HCT116 (cell line): Measurements from ENCODE around the gene ACAT2. TPM values are rescaled to one million over a fixed set of nuclear protein-coding genes. Genes with fewer than 3 reads are reported as not detected.

ENCODE experiments used
- ATAC-seq: fragments of 200-7000 bp; cut with Tn5 transposase; 2 replicates; pipeline ENCODE4 v1.9.1; 2020; ENCODE audit warnings: mild to moderate bottlenecking, moderate library complexity
- BruUV-seq: library from RNA; stranded (reverse); fragments of 400-500 nt; replicated peaks from 2 replicates; lab custom pipeline; 2021; lab: Mats Ljungman, UMichigan
- CTCF ChIA-PET: fragments of 300-600 bp; sonication (Branson Sonifier 250); formaldehyde crosslinking; loops from one replicate; lab custom pipeline; 2021; ENCODE audit warnings: antibody characterized with exemption; lab: Charles Lee
- POLR2A ChIA-PET: fragments of 300-600, 350-600 bp; sonication (Branson Sonifier 250); formaldehyde crosslinking; loops from one replicate; lab custom pipeline; 2021; ENCODE audit warnings: antibody characterized with exemption; lab: Charles Lee
- RAD21 ChIA-PET, 2 experiments: fragments of 300-600 bp; sonication (Branson Sonifier 250); formaldehyde crosslinking; loops; one replicate each; lab custom pipeline; 2023; ENCODE audit warnings: low total read pairs in 2 of 2; ENCODE audit not compliant: uncharacterized antibody in 2 of 2, unreplicated experiment in 2 of 2, low non-redundant PET in 1 of 2; lab: Charles Lee
- DNase-seq: peaks from one replicate; pipeline ENCODE4 v3.0.0-alpha.2; 2010; ENCODE audit warnings: low read depth, low spot score
- H2AFZ ChIP-seq: fragments of 200-600 bp; shearing (Covaris generic), sonication (generic); 2 replicates; pipeline ENCODE4 v1.6.1; 2017; ENCODE audit warnings: low read depth, mixed run types, mixed read lengths, antibody characterized with exemption, low read length; ENCODE audit not compliant: poor library complexity, severe bottlenecking
- H3K27ac ChIP-seq: 2 replicates; pipeline ENCODE4 v1.5.1; 2012; ENCODE audit warnings: low read depth, low read length
- H3K27me3 ChIP-seq: fragments of 200-600 bp; sonication (generic); 2 replicates; pipeline ENCODE4 v1.6.1; 2016; ENCODE audit warnings: mixed run types, low read length, mixed read lengths; ENCODE audit not compliant: insufficient read depth
- H3K36me3 ChIP-seq, 2 experiments: fragments of 200-500 bp in 1 of 2; fragments of 200-600 bp in 1 of 2; sonication (Bioruptor generic) in 1 of 2; sonication (generic) in 1 of 2; 2 replicates each; pipeline versions ENCODE4 v1.5.1 to v1.6.1; 2014 to 2016; ENCODE audit warnings: low read length in 2 of 2, inconsistent platforms in 1 of 2, mixed read lengths in 1 of 2, mixed run types in 1 of 2; ENCODE audit not compliant: insufficient read depth in 2 of 2, control insufficient read depth in 1 of 2
- H3K4me1 ChIP-seq, 2 experiments: fragments of 200-600 bp in 1 of 2; sonication (generic) in 1 of 2; 2 replicates each; pipeline versions ENCODE4 v1.5.1 to v1.6.1; 2012 to 2017; ENCODE audit warnings: low read length in 2 of 2, inconsistent platforms in 1 of 2, mild to moderate bottlenecking in 1 of 2, mixed read lengths in 1 of 2, mixed run types in 1 of 2, moderate library complexity in 1 of 2; ENCODE audit not compliant: insufficient read depth in 2 of 2, control insufficient read depth in 1 of 2
- H3K4me2 ChIP-seq: fragments of 200-600 bp; sonication (generic); 2 replicates; pipeline ENCODE4 v1.6.1; 2017; ENCODE audit warnings: mixed run types, low read length, mixed read lengths
- H3K4me3 ChIP-seq, 2 experiments: fragments of 200-600 bp in 1 of 2; sonication (generic) in 1 of 2; replicated peaks in 1 of 2; 2 replicates each; pipeline ENCODE4 v1.5.1; 2011 to 2016; ENCODE audit warnings: low read length in 2 of 2, control low read depth in 1 of 2, low read depth in 1 of 2, mild to moderate bottlenecking in 1 of 2, mixed read lengths in 1 of 2, mixed run types in 1 of 2
- H3K79me2 ChIP-seq: fragments of 200-600 bp; sonication (generic); 2 replicates; pipeline ENCODE4 v1.6.1; 2017; ENCODE audit warnings: mild to moderate bottlenecking, mixed run types, low read length, moderate library complexity, mixed read lengths; ENCODE audit not compliant: insufficient read depth
- H3K9ac ChIP-seq: fragments of 200-600 bp; sonication (generic); 2 replicates; pipeline ENCODE4 v1.6.1; 2016; ENCODE audit warnings: low read length, mixed read lengths
- H3K9me2 ChIP-seq: fragments of 200-600 bp; sonication (generic), shearing (Covaris generic); 2 replicates; pipeline ENCODE4 v1.6.1; 2017; ENCODE audit warnings: mixed run types, mild to moderate bottlenecking, moderate library complexity; ENCODE audit not compliant: insufficient read depth
- H3K9me3 ChIP-seq, 2 experiments: fragments of 200-500 bp in 1 of 2; fragments of 200-600 bp in 1 of 2; sonication (Bioruptor generic) in 1 of 2; sonication (generic) in 1 of 2; 2 replicates each; pipeline ENCODE4 v1.6.1; 2014 to 2017; ENCODE audit warnings: low read length in 2 of 2, mixed read lengths in 2 of 2, inconsistent platforms in 1 of 2, low read depth in 1 of 2, mild to moderate bottlenecking in 1 of 2, mixed run types in 1 of 2, moderate library complexity in 1 of 2; ENCODE audit not compliant: control insufficient read depth in 1 of 2, insufficient read depth in 1 of 2
- H4K20me1 ChIP-seq: fragments of 200-600 bp; sonication (generic), shearing (Covaris generic); 2 replicates; pipeline ENCODE4 v1.6.1; 2017; ENCODE audit warnings: mixed run types, mild to moderate bottlenecking, moderate library complexity; ENCODE audit not compliant: insufficient read depth
- EGR1 ChIP-seq: IDR thresholded peaks from 2 replicates; pipeline ENCODE4 v1.6.1; 2012; ENCODE audit warnings: low read depth
- POLR2AphosphoS5 ChIP-seq: IDR thresholded peaks from 2 replicates; pipeline ENCODE4 v1.6.1; 2011; ENCODE audit warnings: mild to moderate bottlenecking, low read depth, low read length, moderate library complexity
- SIN3A ChIP-seq: IDR thresholded peaks from 2 replicates; pipeline ENCODE4 v1.6.1; 2012; ENCODE audit warnings: low read depth
- SP1 ChIP-seq: IDR thresholded peaks from 2 replicates; pipeline ENCODE4 v1.6.1; 2012; ENCODE audit warnings: low read depth
- YY1 ChIP-seq: IDR thresholded peaks from 2 replicates; pipeline ENCODE4 v1.6.1; 2011; ENCODE audit warnings: low read length, low read depth, moderate library complexity, mild to moderate bottlenecking; ENCODE audit not compliant: insufficient replicate concordance; ENCODE audit errors: extremely low read depth
- ZNF274 ChIP-seq: fragments of 200-500 bp; sonication (Bioruptor generic); IDR thresholded peaks from 2 replicates; pipeline ENCODE4 v1.6.1; 2014; ENCODE audit warnings: mild to moderate bottlenecking, low read depth, low read length, inconsistent platforms
- intact Hi-C: fragments of 100-400 bp; cut with micrococcal nuclease; formaldehyde crosslinking; loops from 2 replicates; pipeline ENCODE4 v1.10.0; 2022
- total RNA-seq: library from RNA; stranded (reverse); gene quantifications from one replicate; pipeline ENCODE4 v1.2.1, GENCODE V29; 2021; ENCODE audit not compliant: unreplicated experiment
- TF ChIP-seq, protein P1 (sequence below): IDR thresholded peaks from 2 replicates; pipeline ENCODE4 v1.6.1; 2012

The ACAT2 gene
- total RNA-seq, 1 experiment from 2014 or later, result 41.6 TPM

- Histone ChIP-seq H3K4me2 (peak overlapping the region; percentile 89), H3K9ac (peak overlapping the region; percentile 92), H3K27me3 (no peaks in the 10 kb centered on the region), H4K20me1 (peaks cover 41% of the 10 kb centered on the region; the same call in 1 of the 2 replicates), H3K27ac (peak overlapping the region; percentile 70; the same call in 1 of the 2 replicates), H3K4me3 (peak overlapping the region; percentile 92 to 97), H3K9me3 (no peaks in the 10 kb centered on the region), H3K9me2 (no peaks in the 10 kb centered on the region), H3K36me3 (peaks cover 35 to 62% of the 10 kb centered on the region in 2 experiments), H3K4me1 (peaks cover 11 to 20% of the 10 kb centered on the region in 2 experiments; a peak in 3 of 4 replicates), H3K79me2 (peaks cover 92% of the 10 kb centered on the region), H2AFZ (no peak overlapping the region)
- ChIA-PET POLR2A (no interaction called here), RAD21 (no interaction called here), CTCF (no interaction called here)
- intact Hi-C loops, result loop anchor here (2.0 to 5.0 kb wide), 2 partner anchors 25 to 179 kb away; partner anchors contain the start of genes ACAT2 and IGF2R
- DNase-seq (no peak), ATAC-seq (no peak)
- TF ChIP-seq POLR2AphosphoS5 (no peak), ZNF274 (no peak), YY1 (no peak), SIN3A (no peak)
- BruUV-seq, result TSS peak; percentile 39
Measured at GRCh38 chr6:159788276-159788675, 26.4 kb downstream of the ACAT2 start.

GRCh38 chr6:159788753-159789376, 27.0 kb downstream of the ACAT2 start:
- Histone ChIP-seq H3K27me3 (no peaks in the 10 kb centered on the region), H2AFZ (no peak overlapping the region), H3K27ac (peak overlapping the region; percentile 70), H3K36me3 (peaks cover 32 to 57% of the 10 kb centered on the region in 2 experiments), H4K20me1 (peaks cover 36% of the 10 kb centered on the region; the same call in 1 of the 2 replicates), H3K9ac (peak overlapping the region; percentile 92), H3K79me2 (peaks cover 92% of the 10 kb centered on the region), H3K9me2 (no peaks in the 10 kb centered on the region), H3K4me3 (peak overlapping the region; percentile 92 to 97), H3K4me1 (peaks cover 11 to 20% of the 10 kb centered on the region in 2 experiments; a peak in 3 of 4 replicates), H3K4me2 (peak overlapping the region; percentile 89), H3K9me3 (no peaks in the 10 kb centered on the region)
- RAD21 ChIA-PET, result no interaction called here
- POLR2A ChIA-PET, result interaction anchor here (0.9 to 1.3 kb wide), 6 partner anchors 11 to 97 kb away, joined by 3 to 20 read pairs (median 4); partner anchors contain the start of gene WTAP
- TF ChIP-seq SP1 (no peak), SIN3A (peak; percentile 10; the same call in 1 of the 2 replicates), EGR1 (no peak)
- TF ChIP-seq, protein P1, sequence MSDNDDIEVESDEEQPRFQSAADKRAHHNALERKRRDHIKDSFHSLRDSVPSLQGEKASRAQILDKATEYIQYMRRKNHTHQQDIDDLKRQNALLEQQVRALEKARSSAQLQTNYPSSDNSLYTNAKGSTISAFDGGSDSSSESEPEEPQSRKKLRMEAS, result peak; percentile 31; the same call in 1 of the 2 replicates
- no TSS peak for BruUV-seq
- CTCF ChIA-PET, result no interaction called here
- intact Hi-C loops, result loop anchor here (1.0 to 5.0 kb wide), 3 partner anchors 26 to 178 kb away; partner anchors contain the start of genes ACAT2, IGF2R and WTAP
- ATAC-seq (no peak; the same call in 1 of the 2 replicates), DNase-seq (no peak)
